Vagina (tissue), 2 donors: ENCODE data around the gene TTLL11. TPM values are rescaled to one million over a fixed set of nuclear protein-coding genes. Genes with fewer than 3 reads are reported as not detected.

ENCODE experiments used
- DNase-seq, 2 donors: peaks; one replicate each; pipeline ENCODE4 v3.0.0-alpha.2; 2017; ENCODE audit errors: extremely low spot score in 2 of 2
- H3K27ac ChIP-seq: fragments of 200-600 bp; sonication (generic); one replicate; pipeline ENCODE4 v1.5.1; 2019
- H3K27me3 ChIP-seq: fragments of 200-600 bp; sonication (generic); one replicate; pipeline ENCODE4 v1.5.1; 2019
- H3K36me3 ChIP-seq, 2 donors: fragments of 200-600 bp; sonication (generic); one replicate each; pipeline ENCODE4 v1.5.1; 2017 to 2019
- H3K4me1 ChIP-seq: fragments of 200-600 bp; sonication (generic); one replicate; pipeline ENCODE4 v1.5.1; 2019
- H3K4me3 ChIP-seq, 2 donors: fragments of 200-600 bp; sonication (generic); 1 replicate in 1 of 2; 2 replicates in 1 of 2; pipeline ENCODE4 v1.5.1; 2016 to 2019
- H3K9me3 ChIP-seq: fragments of 200-600 bp; sonication (generic); one replicate; pipeline ENCODE4 v1.5.1; 2019
- CTCF ChIP-seq, 3 experiments: fragments of 450-650 bp in 2 of 3; fragments of 200-600 bp in 1 of 3; sonication (generic) in 1 of 3; IDR thresholded peaks; one replicate each; pipeline ENCODE4 v1.5.1; 2017 to 2019; ENCODE audit warnings: antibody characterized with exemption in 3 of 3, mild to moderate bottlenecking in 2 of 3, moderate library complexity in 2 of 3
- POLR2A ChIP-seq, 2 donors: fragments of 450-650 bp; IDR thresholded peaks; one replicate each; pipeline ENCODE4 v1.6.1; 2017; ENCODE audit warnings: antibody characterized with exemption in 2 of 2, mild to moderate bottlenecking in 2 of 2, moderate library complexity in 2 of 2
- POLR2AphosphoS5 ChIP-seq, 2 donors: sonication (generic); formaldehyde crosslinking; IDR thresholded peaks; one replicate each; pipeline ENCODE4 v1.9.0; 2017; ENCODE audit warnings: antibody characterized with exemption in 2 of 2, mild to moderate bottlenecking in 2 of 2, low read depth in 1 of 2; ENCODE audit not compliant: insufficient read depth in 1 of 2
- intact Hi-C: fragments of 100-400 bp; cut with DNase I; formaldehyde crosslinking; loops from one replicate; pipeline ENCODE4 v1.15.1; 2023
- total RNA-seq: library from RNA; depleted of rRNA; stranded (reverse); fragments of >200 nt; gene quantifications from one replicate; pipeline ENCODE4 v1.2.3, GENCODE V29; 2016

TTLL11 gene
- total RNA-seq, 1 donor from 2014 or later: 11.0 TPM

DNA sequence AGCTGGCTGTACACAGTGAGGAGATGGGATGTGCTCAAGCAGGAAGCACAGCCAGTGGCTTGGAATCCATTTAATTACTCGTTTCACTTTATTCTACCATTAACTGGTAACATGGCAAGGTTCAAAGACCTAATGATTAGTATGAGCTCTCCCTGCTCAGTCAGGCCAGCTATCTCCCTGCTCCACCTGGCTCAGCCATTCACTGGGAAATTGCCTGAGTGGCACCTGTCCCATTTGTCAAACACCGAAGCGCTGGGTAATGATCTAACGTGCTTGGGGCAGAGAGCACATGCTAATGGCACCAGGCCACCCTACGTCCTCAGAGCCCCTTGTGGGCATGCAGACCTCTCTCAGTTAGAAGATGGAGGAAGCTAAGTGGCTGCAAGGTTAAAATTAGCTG, 162.2 kb downstream of the TTLL11 start:
- Histone ChIP-seq H3K36me3 (no peaks in the 10 kb centered on the region), H3K4me1 (no peaks in the 10 kb centered on the region), H3K27me3 (no peaks in the 10 kb centered on the region), H3K27ac (no peak overlapping the region), H3K9me3 (no peaks in the 10 kb centered on the region), H3K4me3 (no peak overlapping the region)
- intact Hi-C loops: loop anchor here (10.0 kb wide), 1 partner anchor 854 kb away; the partner anchor contains the start of gene OR5C1
- DNase-seq: no peak
- TF ChIP-seq POLR2A (IDR thresholded peaks at IDR 0.05) (no peak), POLR2AphosphoS5 (IDR thresholded peaks at IDR 0.05; ENCODE audit: insufficient read depth in 1 of 2, low read depth in 1 of 2) (no peak), CTCF (IDR thresholded peaks at IDR 0.05) (no peak)

DNA sequence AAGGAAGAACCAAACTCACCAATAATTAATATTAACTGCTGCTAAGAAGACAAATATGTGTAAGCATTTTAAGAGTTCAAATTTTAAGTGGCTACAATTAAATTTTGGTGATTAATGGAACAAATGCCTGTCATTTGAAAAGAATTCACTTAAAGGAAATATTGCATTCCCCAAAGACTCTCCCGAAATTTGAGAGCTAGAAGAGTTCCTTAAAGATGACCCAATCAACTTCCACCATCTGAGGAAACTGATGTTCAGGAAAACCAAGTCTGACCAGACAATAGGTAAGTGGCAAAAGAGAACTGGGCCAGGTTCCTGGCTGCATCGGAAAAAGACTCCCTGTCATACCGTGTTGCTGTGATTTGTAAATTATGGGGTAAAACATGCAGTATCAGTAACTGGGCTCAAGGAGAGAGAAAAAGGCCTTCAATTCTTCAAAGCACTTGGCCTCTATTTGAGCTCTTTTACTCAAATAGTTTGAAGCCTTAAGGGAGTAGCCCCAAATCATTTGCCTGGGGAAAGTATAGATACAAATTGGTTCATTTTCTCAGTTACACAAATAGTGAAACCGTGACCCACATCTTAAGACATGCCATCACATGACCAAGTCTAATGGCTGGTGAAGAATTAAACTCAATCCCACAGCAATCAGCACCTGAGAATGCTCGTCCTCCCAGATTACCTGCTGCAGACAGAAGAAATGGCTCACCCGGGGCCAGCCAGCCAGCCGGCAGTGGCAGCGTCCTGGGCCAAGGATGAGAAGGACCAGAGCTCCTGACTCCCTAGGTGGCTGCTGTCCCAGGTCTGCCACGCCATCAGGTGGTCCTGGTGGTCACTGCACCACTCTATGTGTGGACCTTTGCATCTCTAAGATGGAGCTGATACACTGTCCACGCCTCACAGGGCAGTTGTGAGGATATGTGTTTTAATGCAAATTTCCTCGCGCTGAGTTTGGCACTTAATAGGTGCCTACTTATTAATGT, 162.9 kb downstream of the TTLL11 start:
- no peak for DNase-seq
- Histone ChIP-seq H3K27ac (no peak overlapping the region), H3K4me3 (no peak overlapping the region), H3K9me3 (no peaks in the 10 kb centered on the region), H3K27me3 (no peaks in the 10 kb centered on the region), H3K36me3 (no peaks in the 10 kb centered on the region), H3K4me1 (no peaks in the 10 kb centered on the region)
- TF ChIP-seq CTCF (IDR thresholded peaks at IDR 0.05): no peak
- TF ChIP-seq POLR2AphosphoS5 (IDR thresholded peaks at IDR 0.05; ENCODE audit: insufficient read depth in 1 of 2, low read depth in 1 of 2): no peak
- no peak for TF ChIP-seq POLR2A (IDR thresholded peaks at IDR 0.05)
- intact Hi-C loops: loop anchor here (10.0 kb wide), 1 partner anchor 855 kb away; the partner anchor contains the start of gene OR5C1

DNA sequence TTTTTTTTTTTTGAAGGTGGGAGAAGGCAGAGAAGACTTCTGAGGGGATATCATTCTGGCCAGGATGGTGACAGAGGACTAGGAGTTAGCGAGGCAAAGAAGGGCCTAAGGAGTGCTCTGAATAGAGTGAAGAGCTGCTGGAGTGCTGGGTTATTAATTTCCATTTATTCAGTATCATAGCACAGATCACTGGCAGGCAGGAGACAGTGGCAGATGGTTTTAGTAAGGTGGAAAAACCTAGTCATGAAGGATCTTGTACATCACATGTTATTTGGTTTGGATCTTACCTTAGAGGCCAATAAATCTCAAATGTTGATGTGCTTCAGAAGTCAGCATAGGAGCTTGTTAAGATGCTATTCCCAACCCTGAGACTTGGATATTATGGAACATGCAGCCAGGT, 165.5 kb downstream of the TTLL11 start:
- Histone ChIP-seq H3K4me1 (no peaks in the 10 kb centered on the region), H3K9me3 (no peaks in the 10 kb centered on the region), H3K27ac (no peak overlapping the region), H3K4me3 (no peak overlapping the region), H3K36me3 (no peaks in the 10 kb centered on the region), H3K27me3 (no peaks in the 10 kb centered on the region)
- no peak for DNase-seq
- no peak for TF ChIP-seq POLR2AphosphoS5 (IDR thresholded peaks at IDR 0.05; ENCODE audit: insufficient read depth in 1 of 2, low read depth in 1 of 2)
- TF ChIP-seq POLR2A (IDR thresholded peaks at IDR 0.05): no peak
- TF ChIP-seq CTCF (IDR thresholded peaks at IDR 0.05): no peak
- intact Hi-C loops: no loop called here

GRCh38 chr9:121927081-121927480, 166.0 kb downstream of the TTLL11 start:
- intact Hi-C loops: no loop called here
- TF ChIP-seq POLR2A (IDR thresholded peaks at IDR 0.05) (no peak), CTCF (IDR thresholded peaks at IDR 0.05) (no peak), POLR2AphosphoS5 (IDR thresholded peaks at IDR 0.05; ENCODE audit: insufficient read depth in 1 of 2, low read depth in 1 of 2) (no peak)
- Histone ChIP-seq H3K4me3 (no peak overlapping the region), H3K9me3 (no peaks in the 10 kb centered on the region), H3K27ac (no peak overlapping the region), H3K27me3 (no peaks in the 10 kb centered on the region), H3K36me3 (no peaks in the 10 kb centered on the region), H3K4me1 (no peaks in the 10 kb centered on the region)
- DNase-seq: no peak

DNA sequence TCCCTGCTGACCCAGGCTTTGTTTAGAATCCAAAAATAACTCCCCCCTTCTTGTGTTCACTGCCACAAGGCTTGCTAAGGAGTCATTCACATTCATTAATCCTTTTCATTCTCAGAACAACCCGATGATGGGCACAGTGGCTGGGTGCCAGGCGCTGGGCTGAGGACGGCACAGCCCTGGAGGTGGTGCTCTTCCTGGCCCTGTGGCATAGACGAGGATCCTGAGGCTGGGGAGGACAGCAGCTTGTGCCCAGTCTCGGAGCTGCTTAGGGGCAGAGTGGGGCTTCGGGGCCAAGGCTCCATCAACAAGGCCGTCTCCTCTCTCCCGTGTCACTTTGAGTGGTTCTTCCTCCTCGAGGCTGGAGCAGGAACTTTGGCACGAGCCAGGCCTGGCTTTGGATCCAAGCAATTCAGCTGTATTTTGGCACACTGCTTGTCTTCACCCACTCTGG, 166.7 kb downstream of the TTLL11 start:
- intact Hi-C loops: no loop called here
- DNase-seq: no peak
- Histone ChIP-seq H3K27me3 (no peaks in the 10 kb centered on the region), H3K4me1 (no peaks in the 10 kb centered on the region), H3K27ac (no peak overlapping the region), H3K9me3 (no peaks in the 10 kb centered on the region), H3K36me3 (no peaks in the 10 kb centered on the region), H3K4me3 (no peak overlapping the region)
- TF ChIP-seq POLR2AphosphoS5 (IDR thresholded peaks at IDR 0.05; ENCODE audit: insufficient read depth in 1 of 2, low read depth in 1 of 2) (no peak), POLR2A (IDR thresholded peaks at IDR 0.05) (no peak), CTCF (IDR thresholded peaks at IDR 0.05) (no peak)
